Naive thymus-derived CD4-positive, alpha-beta T cell (primary cell): ENCODE measurements around the gene AVEN. TPM values are rescaled to one million over a fixed set of nuclear protein-coding genes. Genes with fewer than 3 reads are reported as not detected.
"Not testable (repeated sequence)": the region's sequence is repeated elsewhere in the genome, so short reads cannot be mapped to it uniquely, and the experiment has no call there.

Experiments used
- ATAC-seq: fragments of 150-1000 bp; cut with Tn5 transposase; 2 replicates; pipeline ENCODE4 v1.10.0; 2021; ENCODE audit warnings: mild to moderate bottlenecking, moderate library complexity
- CTCF ChIA-PET: fragments of 350-600 bp; sonication (Branson Sonifier 250); formaldehyde crosslinking; loops from one replicate; lab custom pipeline; 2021; ENCODE audit warnings: antibody characterized with exemption; lab: Charles Lee
- POLR2A ChIA-PET: fragments of 350-600 bp; sonication (Branson Sonifier 250); formaldehyde crosslinking; loops from one replicate; lab custom pipeline; 2021; ENCODE audit warnings: antibody characterized with exemption, inconsistent platforms; lab: Charles Lee
- DNase-seq, 9 donors: peaks; one replicate each; pipeline versions ENCODE4 v3.0.0 to v3.0.0-alpha.2; 2020 to 2022; ENCODE audit warnings: mixed read lengths in 1 of 9
- H3K27ac ChIP-seq: one replicate; pipeline ENCODE4 v1.7.0; 2013; ENCODE audit warnings: mild to moderate bottlenecking, low read depth, low read length, moderate library complexity
- H3K27me3 ChIP-seq, 2 donors: one replicate each; pipeline ENCODE4 v1.7.0; 2013; ENCODE audit warnings: low read length in 2 of 2, mild to moderate bottlenecking in 2 of 2, moderate library complexity in 2 of 2; ENCODE audit not compliant: control insufficient read depth in 2 of 2, insufficient read depth in 2 of 2
- H3K36me3 ChIP-seq, 3 experiments: 1 replicate in 2 of 3; 2 replicates in 1 of 3; pipeline ENCODE4 v1.7.0; 2013; ENCODE audit warnings: low read length in 3 of 3, mild to moderate bottlenecking in 3 of 3, moderate library complexity in 1 of 3; ENCODE audit not compliant: insufficient read depth in 3 of 3, control insufficient read depth in 2 of 3
- H3K4me1 ChIP-seq, 2 donors: one replicate each; pipeline ENCODE4 v1.7.0; 2013; ENCODE audit warnings: low read length in 2 of 2, mild to moderate bottlenecking in 2 of 2, moderate library complexity in 1 of 2; ENCODE audit not compliant: control insufficient read depth in 2 of 2, insufficient read depth in 2 of 2
- H3K4me3 ChIP-seq: 2 replicates; pipeline ENCODE4 v1.7.0; 2013; ENCODE audit warnings: mild to moderate bottlenecking, low read length
- H3K9me3 ChIP-seq, 3 experiments: 1 replicate in 2 of 3; 2 replicates in 1 of 3; pipeline ENCODE4 v1.7.0; 2013; ENCODE audit warnings: low read length in 3 of 3; ENCODE audit not compliant: control insufficient read depth in 2 of 3
- H3K27ac Mint-ChIP-seq, 9 donors: one replicate each; pipeline ENCODE4 v1.8.0; 2020 to 2022; ENCODE audit warnings: mixed read lengths in 9 of 9, mild to moderate bottlenecking in 8 of 9, moderate library complexity in 5 of 9, inconsistent platforms in 2 of 9
- H3K27me3 Mint-ChIP-seq, 5 donors: one replicate each; pipeline ENCODE4 v1.8.0; 2021 to 2022; ENCODE audit warnings: mixed read lengths in 5 of 5, mild to moderate bottlenecking in 1 of 5
- H3K36me3 Mint-ChIP-seq, 5 donors: one replicate each; pipeline ENCODE4 v1.8.0; 2020 to 2022; ENCODE audit warnings: mixed read lengths in 5 of 5, mild to moderate bottlenecking in 3 of 5, inconsistent platforms in 1 of 5
- H3K4me1 Mint-ChIP-seq, 7 donors: one replicate each; pipeline ENCODE4 v1.8.0; 2020 to 2022; ENCODE audit warnings: mixed read lengths in 7 of 7, mild to moderate bottlenecking in 3 of 7, inconsistent platforms in 1 of 7
- H3K4me3 Mint-ChIP-seq, 10 donors: one replicate each; pipeline ENCODE4 v1.8.0; 2020 to 2022; ENCODE audit warnings: mild to moderate bottlenecking in 10 of 10, mixed read lengths in 10 of 10, moderate library complexity in 6 of 10, inconsistent platforms in 2 of 10
- H3K9me3 Mint-ChIP-seq, 11 donors: one replicate each; pipeline ENCODE4 v1.8.0; 2020 to 2022; ENCODE audit warnings: mixed read lengths in 11 of 11, mild to moderate bottlenecking in 4 of 11, inconsistent platforms in 1 of 11, moderate library complexity in 1 of 11
- intact Hi-C, 2 donors: fragments of 100-400 bp; cut with micrococcal nuclease; formaldehyde crosslinking; loops; one replicate each; pipeline ENCODE4 v1.15.1; 2023
- polyA plus RNA-seq, 2 donors: library from polyadenylated mRNA; unstranded; fragments of 300-500 nt; fragmentation: Illumina TruSeq; gene quantifications; one replicate each; pipeline ENCODE4 v1.2.3, GENCODE V29; 2021
- total RNA-seq, 6 experiments: library from RNA in 5 of 6; stranded (reverse) in 5 of 6; gene quantifications; 1 replicate in 5 of 6; 2 replicates in 1 of 6; pipeline ENCODE4 v1.2.3 and lab custom pipeline; 2021 to 2026

Gene AVEN
- total and polyA plus RNA-seq, 7 experiments from 2014 or later: 6.4 to 12.8 (median 6.8) TPM

DNA sequence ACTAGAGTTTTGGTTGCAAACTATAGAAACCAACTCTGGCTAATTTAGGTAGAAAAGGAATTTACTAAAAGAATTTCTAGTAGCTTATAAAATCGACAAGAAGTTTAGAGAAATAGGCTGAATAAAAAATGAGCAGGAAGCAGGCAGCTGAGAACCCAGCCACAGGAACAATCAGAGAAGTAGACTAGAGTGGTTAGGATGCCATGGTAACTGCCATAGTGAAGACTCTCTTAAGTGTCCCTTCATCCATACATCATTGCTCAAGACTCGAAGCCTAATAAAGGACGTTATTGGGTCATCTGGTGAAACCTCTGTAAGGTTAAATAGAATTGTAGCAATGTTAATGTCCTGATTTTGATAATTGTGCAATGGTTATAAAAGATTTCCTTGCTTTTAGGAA, 13.8 kb downstream of the AVEN start:
- H3K36me3 ChIP-seq: no peaks in the 10 kb centered on the region
- H3K27me3 Mint-ChIP-seq: no peaks in the 10 kb centered on the region
- H3K9me3 Mint-ChIP-seq: peaks cover 0 to 6% (median 0%) of the 10 kb centered on the region in 11 donors
- no peak for ATAC-seq
- no peaks in the 10 kb centered on the region for H3K4me1 ChIP-seq
- peaks cover 0 to 34% (median 11%) of the 10 kb centered on the region in 5 donors for H3K36me3 Mint-ChIP-seq
- ChIA-PET CTCF (no interaction called here), POLR2A (no interaction called here)
- H3K4me1 Mint-ChIP-seq: peaks cover 0 to 5% (median 0%) of the 10 kb centered on the region in 7 donors
- no peaks in the 10 kb centered on the region for H3K27me3 ChIP-seq
- intact Hi-C loops: no loop called here
- no peak overlapping the region for H3K27ac ChIP-seq
- no peak overlapping the region for H3K4me3 Mint-ChIP-seq
- H3K27ac Mint-ChIP-seq: no peak overlapping the region
- no peak for DNase-seq
- H3K9me3 ChIP-seq: no peaks in the 10 kb centered on the region
- no peak overlapping the region for H3K4me3 ChIP-seq

GRCh38 chr15:34023907-34024306, 15.1 kb downstream of the AVEN start:
- Histone ChIP-seq H3K27me3 (no peaks in the 10 kb centered on the region), H3K9me3 (no peaks in the 10 kb centered on the region), H3K36me3 (no peaks in the 10 kb centered on the region), H3K4me1 (no peaks in the 10 kb centered on the region), H3K27ac (no peak overlapping the region), H3K4me3 (no peak overlapping the region)
- no peak overlapping the region for H3K4me3 Mint-ChIP-seq
- no peaks in the 10 kb centered on the region for H3K27me3 Mint-ChIP-seq
- no peak overlapping the region for H3K27ac Mint-ChIP-seq
- DNase-seq (no peak), ATAC-seq (no peak)
- intact Hi-C loops: no loop called here
- peaks cover 0 to 31% (median 11%) of the 10 kb centered on the region in 5 donors for H3K36me3 Mint-ChIP-seq
- ChIA-PET POLR2A (no interaction called here), CTCF (no interaction called here)
- peaks cover 0 to 5% (median 0%) of the 10 kb centered on the region in 7 donors for H3K4me1 Mint-ChIP-seq
- peaks cover 0 to 6% (median 0%) of the 10 kb centered on the region in 11 donors for H3K9me3 Mint-ChIP-seq

DNA sequence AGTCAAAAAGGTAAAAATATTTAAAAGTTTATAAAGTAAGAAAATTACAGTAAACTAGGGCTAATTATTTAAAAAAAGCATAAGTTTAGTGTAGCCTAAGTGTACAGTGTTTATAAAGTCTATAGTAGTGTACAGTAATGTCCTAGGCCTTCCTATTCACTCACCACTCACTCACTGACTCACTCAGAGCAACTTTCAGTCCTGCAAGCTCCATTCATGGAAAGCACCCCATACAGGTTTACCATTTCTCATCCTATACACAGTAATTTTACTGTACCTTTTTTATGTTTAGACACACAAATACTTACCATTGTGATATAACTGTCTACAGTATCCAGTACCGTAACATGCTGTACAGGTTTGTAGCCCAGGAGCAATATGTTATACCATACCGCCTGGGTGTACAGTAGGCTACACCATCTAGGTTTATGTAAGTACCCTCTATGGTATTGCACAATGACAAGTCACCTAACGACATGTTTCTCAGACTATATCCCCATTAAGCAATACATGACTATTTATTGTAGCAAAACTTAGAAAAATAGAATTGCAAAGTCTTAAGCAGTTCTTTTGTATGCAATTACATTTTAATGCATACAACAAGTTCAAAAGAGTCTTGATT, 19.5 kb downstream of the AVEN start:
- H3K27me3 Mint-ChIP-seq: peaks cover 0 to 3% (median 0%) of the 10 kb centered on the region in 5 donors
- peaks cover 8 to 14% (median 11%) of the 10 kb centered on the region in 7 donors for H3K4me1 Mint-ChIP-seq
- Histone ChIP-seq H3K4me3 (no peak overlapping the region), H3K4me1 (peaks cover 3 to 6% of the 10 kb centered on the region in 2 donors), H3K36me3 (no peaks in the 10 kb centered on the region), H3K27ac (no peak overlapping the region), H3K27me3 (no peaks in the 10 kb centered on the region), H3K9me3 (no peaks in the 10 kb centered on the region)
- DNase-seq (no peak), ATAC-seq (no peak)
- ChIA-PET CTCF (no interaction called here), POLR2A (interaction anchor here (0.8 kb wide), 1 partner anchor 9 kb away, joined by 3 read pairs; no protein-coding TSS in a partner anchor)
- intact Hi-C loops: loop anchor here in 1 of 2 donors (2.0 kb wide), 1 partner anchor 19 kb away; the partner anchor contains the start of gene AVEN
- peaks cover 0 to 21% (median 9%) of the 10 kb centered on the region in 5 donors for H3K36me3 Mint-ChIP-seq
- no peak overlapping the region for H3K27ac Mint-ChIP-seq
- peaks cover 0 to 7% (median 0%) of the 10 kb centered on the region in 11 donors for H3K9me3 Mint-ChIP-seq
- H3K4me3 Mint-ChIP-seq: peak overlapping the region in 1 of 10 donors; percentile 28

- Mint-ChIP-seq H3K27ac (peak overlapping the region in 4 of 9 donors; percentile 41 to 90 (median 64)), H3K4me3 (peak overlapping the region; percentile 64 to 85 (median 72))
- intact Hi-C loops: loop anchor here in 1 of 2 donors (2.0 kb wide), 1 partner anchor 20 kb away; the partner anchor contains the start of gene AVEN
These were observed 20.3 kb downstream of the AVEN start for GRCh38 chr15:34018738-34019137.

DNA sequence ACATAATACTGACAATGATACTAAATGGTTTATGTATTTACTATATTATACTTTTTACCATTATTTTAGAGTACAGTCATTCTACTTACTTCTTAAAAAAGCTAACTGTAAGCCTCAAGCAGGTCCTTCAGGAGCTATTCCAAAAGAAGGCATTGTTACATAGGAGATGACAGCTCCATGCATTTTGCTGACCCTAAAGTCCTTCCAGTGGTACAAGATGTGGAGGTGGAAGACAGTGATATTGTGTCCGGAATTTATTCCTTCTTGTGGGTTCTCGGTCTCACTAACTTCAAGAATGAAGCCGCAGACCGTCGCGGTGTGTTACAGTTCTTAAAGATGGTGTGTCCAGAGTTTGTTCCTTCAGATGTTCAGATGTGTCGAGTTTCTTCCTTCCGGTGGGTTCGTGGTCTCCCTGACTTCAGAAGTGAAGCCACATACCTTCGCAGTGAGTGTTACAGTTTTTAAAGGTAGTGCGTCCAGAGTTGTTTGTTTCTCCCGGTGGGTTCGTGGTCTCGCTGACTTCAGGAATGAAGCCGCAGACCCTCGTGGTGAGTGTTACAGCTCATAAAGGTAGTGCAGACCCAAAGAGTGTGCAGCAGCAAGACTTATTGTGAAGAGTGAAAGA, 20.9 kb downstream of the AVEN start:
- Mint-ChIP-seq H3K4me1 (peaks cover 8 to 14% (median 11%) of the 10 kb centered on the region in 7 donors), H3K4me3 (peak overlapping the region; percentile 64 to 85 (median 72)), H3K27ac (peak overlapping the region in 7 of 9 donors; percentile 41 to 90 (median 78)), H3K27me3 (peaks cover 0 to 3% (median 0%) of the 10 kb centered on the region in 5 donors), H3K9me3 (peaks cover 0 to 7% (median 0%) of the 10 kb centered on the region in 11 donors), H3K36me3 (peaks cover 0 to 16% (median 5%) of the 10 kb centered on the region in 5 donors)
- no peak overlapping the region for H3K4me3 ChIP-seq
- no peak overlapping the region for H3K27ac ChIP-seq
- intact Hi-C loops: loop anchor here in 1 of 2 donors (2.0 kb wide), 1 partner anchor 21 kb away; the partner anchor contains the start of gene AVEN
- DNase-seq (peak in 7 of 9 donors; percentile 28 to 56 (median 48)), ATAC-seq (peak; percentile 45)
- CTCF ChIA-PET: no interaction called here
- H3K4me1 ChIP-seq: peaks cover 3 to 6% of the 10 kb centered on the region in 2 donors
- no peaks in the 10 kb centered on the region for H3K9me3 ChIP-seq
- no peaks in the 10 kb centered on the region for H3K27me3 ChIP-seq
- POLR2A ChIA-PET: interaction anchor here (0.8 to 1.5 kb wide), 2 partner anchors 8 to 21 kb away, joined by 3 to 4 read pairs; partner anchors contain the start of gene AVEN
- no peaks in the 10 kb centered on the region for H3K36me3 ChIP-seq

More at GRCh38 chr15:34018738-34019137, 20.3 kb downstream of the AVEN start:
- H3K27me3 ChIP-seq, CTCF ChIA-PET, H3K9me3 Mint-ChIP-seq, H3K4me3 ChIP-seq, H3K36me3 ChIP-seq, H3K27me3 Mint-ChIP-seq, DNase-seq, H3K27ac ChIP-seq, H3K9me3 ChIP-seq, ATAC-seq, H3K4me1 ChIP-seq: not testable (repeated sequence)
- Mint-ChIP-seq H3K4me1 (peaks cover 8 to 14% (median 10%) of the 10 kb centered on the region in 7 donors), H3K36me3 (peaks cover 0 to 21% (median 9%) of the 10 kb centered on the region in 5 donors)
- POLR2A ChIA-PET: interaction anchor here (0.7 to 1.5 kb wide), 3 partner anchors 9 to 20 kb away, joined by 3 to 4 read pairs (median 3); partner anchors contain the start of gene AVEN

DNA sequence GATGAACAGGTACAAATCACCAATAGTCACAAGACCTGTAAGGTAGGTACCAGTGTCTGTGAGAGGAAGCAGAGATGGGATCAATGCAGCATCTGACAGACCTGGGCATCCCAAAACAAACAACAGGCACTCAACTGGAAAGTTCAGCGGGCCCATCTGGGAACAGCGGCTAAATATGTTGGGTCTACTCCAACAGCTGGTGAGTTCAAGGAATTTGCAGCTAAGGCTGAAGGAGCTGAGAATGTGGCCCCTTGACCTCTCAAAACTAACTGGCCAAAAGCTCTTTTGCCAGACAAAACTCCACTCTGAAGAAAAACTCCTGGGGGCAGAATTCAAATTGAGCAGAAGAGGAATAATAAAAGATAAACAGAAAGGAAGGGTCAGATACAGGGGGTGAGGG, 24.4 kb downstream of the AVEN start:
- intact Hi-C loops: no loop called here
- H3K4me1 Mint-ChIP-seq: peaks cover 6 to 14% (median 10%) of the 10 kb centered on the region in 7 donors
- H3K27ac Mint-ChIP-seq: no peak overlapping the region
- Histone ChIP-seq H3K9me3 (no peaks in the 10 kb centered on the region), H3K4me3 (no peak overlapping the region), H3K27ac (no peak overlapping the region), H3K36me3 (no peaks in the 10 kb centered on the region), H3K4me1 (peaks cover 3 to 6% of the 10 kb centered on the region in 2 donors), H3K27me3 (no peaks in the 10 kb centered on the region)
- ATAC-seq: no peak
- H3K9me3 Mint-ChIP-seq: peaks cover 0 to 3% (median 0%) of the 10 kb centered on the region in 11 donors
- peaks cover 0 to 8% (median 3%) of the 10 kb centered on the region in 5 donors for H3K36me3 Mint-ChIP-seq
- no peak overlapping the region for H3K4me3 Mint-ChIP-seq
- POLR2A ChIA-PET: no interaction called here
- DNase-seq: no peak
- CTCF ChIA-PET: no interaction called here
- H3K27me3 Mint-ChIP-seq: peaks cover 0 to 3% (median 0%) of the 10 kb centered on the region in 5 donors
